Activated T-helper 17 cell treated with anti-CD3 and anti-CD28 coated beads, Interleukin-2, amount 50 U/mL, for 72 hours (primary cell): ENCODE results near the gene AP3S2. TPM values are rescaled to one million over a fixed set of nuclear protein-coding genes. Genes with fewer than 3 reads are reported as not detected.
A peak's percentile ranks its signal among the peaks of the same experiment; 100 is the strongest.
"Not testable (repeated sequence)": the region's sequence is repeated elsewhere in the genome, so short reads cannot be mapped to it uniquely, and the experiment has no call there.

Source experiments
- ATAC-seq: fragments of 150-1000 bp; cut with Tn5 transposase; replicated peaks from 2 replicates; pipeline ENCODE4 v1.10.0; 2021; ENCODE audit warnings: mild to moderate bottlenecking, moderate library complexity
- H3K27ac Mint-ChIP-seq: one replicate; pipeline ENCODE4 v1.8.0; 2022; ENCODE audit warnings: mixed read lengths
- H3K27me3 Mint-ChIP-seq: one replicate; pipeline ENCODE4 v1.8.0; 2022; ENCODE audit warnings: mixed read lengths
- H3K36me3 Mint-ChIP-seq: one replicate; pipeline ENCODE4 v1.8.0; 2022; ENCODE audit warnings: low read depth, mild to moderate bottlenecking, mixed read lengths
- H3K4me1 Mint-ChIP-seq: one replicate; pipeline ENCODE4 v1.8.0; 2022; ENCODE audit warnings: mixed read lengths
- H3K4me3 Mint-ChIP-seq: one replicate; pipeline ENCODE4 v1.8.0; 2022; ENCODE audit warnings: mild to moderate bottlenecking, mixed read lengths
- H3K9me3 Mint-ChIP-seq: one replicate; pipeline ENCODE4 v1.8.0; 2022; ENCODE audit warnings: mixed read lengths
- total RNA-seq, 2 donors: library from RNA; stranded (reverse); gene quantifications; one replicate each; pipeline ENCODE4 v1.2.3, GENCODE V29; 2022

The AP3S2 gene
- total RNA-seq, 2 donors from 2014 or later = 14.0 to 16.0 TPM

GRCh38 chr15:89863918-89864317 lies 29.9 kb downstream of the AP3S2 start:
- Mint-ChIP-seq H3K4me1 (no peaks in the 10 kb centered on the region), H3K9me3 (no peaks in the 10 kb centered on the region), H3K27me3 (no peaks in the 10 kb centered on the region), H3K27ac (no peak overlapping the region), H3K36me3 (peaks cover 8% of the 10 kb centered on the region), H3K4me3 (no peak overlapping the region)
- ATAC-seq = no peak

- Mint-ChIP-seq H3K27ac (no peak overlapping the region), H3K4me1 (no peaks in the 10 kb centered on the region), H3K9me3 (no peaks in the 10 kb centered on the region), H3K4me3 (no peak overlapping the region), H3K27me3 (no peaks in the 10 kb centered on the region), H3K36me3 (peaks cover 26% of the 10 kb centered on the region)
- ATAC-seq = no peak
These were observed 32.9 kb downstream of the AP3S2 start for GRCh38 chr15:89860891-89861290.

- H3K4me1 Mint-ChIP-seq = no peaks in the 10 kb centered on the region
- H3K27me3 Mint-ChIP-seq = no peaks in the 10 kb centered on the region
- no peaks in the 10 kb centered on the region for H3K9me3 Mint-ChIP-seq
- ATAC-seq = no peak
- H3K36me3 Mint-ChIP-seq = peaks cover 23% of the 10 kb centered on the region
- H3K27ac Mint-ChIP-seq = no peak overlapping the region
- H3K4me3 Mint-ChIP-seq = no peak overlapping the region
These were observed 33.4 kb downstream of the AP3S2 start for GRCh38 chr15:89860431-89860830.

GRCh38 chr15:89858661-89859458 lies 34.9 kb downstream of the AP3S2 start:
- Mint-ChIP-seq H3K4me1 (no peaks in the 10 kb centered on the region), H3K27ac (no peak overlapping the region), H3K4me3 (no peak overlapping the region), H3K9me3 (no peaks in the 10 kb centered on the region), H3K27me3 (no peaks in the 10 kb centered on the region), H3K36me3 (peaks cover 22% of the 10 kb centered on the region)
- no peak for ATAC-seq

- Mint-ChIP-seq H3K36me3 (peaks cover 29% of the 10 kb centered on the region), H3K4me1 (no peaks in the 10 kb centered on the region), H3K9me3 (no peaks in the 10 kb centered on the region), H3K27ac (no peak overlapping the region), H3K27me3 (no peaks in the 10 kb centered on the region), H3K4me3 (no peak overlapping the region)
- no peak for ATAC-seq
These were observed 36.1 kb downstream of the AP3S2 start for GRCh38 chr15:89857673-89858072.

- no peaks in the 10 kb centered on the region for H3K9me3 Mint-ChIP-seq
- no peaks in the 10 kb centered on the region for H3K4me1 Mint-ChIP-seq
- H3K4me3 Mint-ChIP-seq = no peak overlapping the region
- H3K36me3 Mint-ChIP-seq = peaks cover 45% of the 10 kb centered on the region
- H3K27ac Mint-ChIP-seq = no peak overlapping the region
- no peaks in the 10 kb centered on the region for H3K27me3 Mint-ChIP-seq
- no peak for ATAC-seq
These were observed 37.8 kb downstream of the AP3S2 start for GRCh38 chr15:89855948-89856347.

- H3K27me3 Mint-ChIP-seq, H3K27ac Mint-ChIP-seq, H3K4me3 Mint-ChIP-seq, H3K9me3 Mint-ChIP-seq, ATAC-seq, H3K4me1 Mint-ChIP-seq: not testable (repeated sequence)
- peaks cover 54% of the 10 kb centered on the region for H3K36me3 Mint-ChIP-seq
These were observed 38.9 kb downstream of the AP3S2 start for GRCh38 chr15:89854863-89855262.

GRCh38 chr15:89852342-89852995 lies 41.3 kb downstream of the AP3S2 start:
- no peak for ATAC-seq
- no peaks in the 10 kb centered on the region for H3K9me3 Mint-ChIP-seq
- H3K27me3 Mint-ChIP-seq = no peaks in the 10 kb centered on the region
- peaks cover 54% of the 10 kb centered on the region for H3K36me3 Mint-ChIP-seq
- H3K4me3 Mint-ChIP-seq = no peak overlapping the region
- H3K4me1 Mint-ChIP-seq = peaks cover 6% of the 10 kb centered on the region
- no peak overlapping the region for H3K27ac Mint-ChIP-seq

GRCh38 chr15:89851673-89852341 lies 42.0 kb downstream of the AP3S2 start:
- Mint-ChIP-seq H3K4me3 (no peak overlapping the region), H3K4me1 (peaks cover 6% of the 10 kb centered on the region), H3K9me3 (no peaks in the 10 kb centered on the region), H3K36me3 (peaks cover 51% of the 10 kb centered on the region), H3K27ac (no peak overlapping the region), H3K27me3 (no peaks in the 10 kb centered on the region)
- no peak for ATAC-seq

GRCh38 chr15:89848970-89849292 lies 44.9 kb downstream of the AP3S2 start:
- no peak overlapping the region for H3K4me3 Mint-ChIP-seq

GRCh38 chr15:89847101-89847500 lies 46.7 kb downstream of the AP3S2 start:
- H3K9me3 Mint-ChIP-seq = no peaks in the 10 kb centered on the region
- no peaks in the 10 kb centered on the region for H3K27me3 Mint-ChIP-seq
- H3K4me3 Mint-ChIP-seq = no peak overlapping the region
- no peak overlapping the region for H3K27ac Mint-ChIP-seq
- H3K36me3 Mint-ChIP-seq = peaks cover 50% of the 10 kb centered on the region
- ATAC-seq = no peak
- peaks cover 6% of the 10 kb centered on the region for H3K4me1 Mint-ChIP-seq

More at GRCh38 chr15:89848970-89849292, 44.9 kb downstream of the AP3S2 start:
- no peak for ATAC-seq
- Mint-ChIP-seq H3K9me3 (no peaks in the 10 kb centered on the region), H3K4me1 (peaks cover 6% of the 10 kb centered on the region), H3K27ac (peak overlapping the region; percentile 9), H3K27me3 (no peaks in the 10 kb centered on the region), H3K36me3 (peaks cover 54% of the 10 kb centered on the region)

- Mint-ChIP-seq H3K27me3 (no peaks in the 10 kb centered on the region), H3K36me3 (peaks cover 50% of the 10 kb centered on the region), H3K27ac (no peak overlapping the region), H3K9me3 (no peaks in the 10 kb centered on the region), H3K4me3 (no peak overlapping the region), H3K4me1 (peaks cover 6% of the 10 kb centered on the region)
- ATAC-seq = peak; percentile 70
These were observed 48.4 kb downstream of the AP3S2 start for GRCh38 chr15:89845305-89845893.

GRCh38 chr15:89841962-89842361 lies 51.8 kb downstream of the AP3S2 start:
- H3K27me3 Mint-ChIP-seq = no peaks in the 10 kb centered on the region
- no peak overlapping the region for H3K27ac Mint-ChIP-seq
- no peak for ATAC-seq
- no peak overlapping the region for H3K4me3 Mint-ChIP-seq
- H3K4me1 Mint-ChIP-seq = no peaks in the 10 kb centered on the region
- H3K36me3 Mint-ChIP-seq = peaks cover 36% of the 10 kb centered on the region
- no peaks in the 10 kb centered on the region for H3K9me3 Mint-ChIP-seq

GRCh38 chr15:89841306-89841705 lies 52.5 kb downstream of the AP3S2 start:
- Mint-ChIP-seq H3K9me3 (no peaks in the 10 kb centered on the region), H3K36me3 (peaks cover 43% of the 10 kb centered on the region), H3K4me1 (no peaks in the 10 kb centered on the region), H3K27me3 (no peaks in the 10 kb centered on the region), H3K4me3 (no peak overlapping the region), H3K27ac (no peak overlapping the region)
- ATAC-seq = no peak
